DND-41 (cell line): Measurements from ENCODE around the gene ZNF3.

Source experiments
- EZH2 ChIP-seq: IDR thresholded peaks from 3 replicates; pipeline ENCODE4 v1.6.1; 2012; ENCODE audit warnings: borderline replicate concordance, low read depth, mild to moderate bottlenecking, moderate library complexity, low read length, inconsistent platforms; ENCODE audit not compliant: severe bottlenecking
- TF ChIP-seq, protein P1 (sequence below): IDR thresholded peaks from 2 replicates; pipeline ENCODE4 v1.5.1; 2012; ENCODE audit warnings: borderline replicate concordance, low read length, moderate library complexity, mild to moderate bottlenecking; ENCODE audit not compliant: poor library complexity, severe bottlenecking; ENCODE audit errors: extremely low read depth

- TF ChIP-seq, protein P1, sequence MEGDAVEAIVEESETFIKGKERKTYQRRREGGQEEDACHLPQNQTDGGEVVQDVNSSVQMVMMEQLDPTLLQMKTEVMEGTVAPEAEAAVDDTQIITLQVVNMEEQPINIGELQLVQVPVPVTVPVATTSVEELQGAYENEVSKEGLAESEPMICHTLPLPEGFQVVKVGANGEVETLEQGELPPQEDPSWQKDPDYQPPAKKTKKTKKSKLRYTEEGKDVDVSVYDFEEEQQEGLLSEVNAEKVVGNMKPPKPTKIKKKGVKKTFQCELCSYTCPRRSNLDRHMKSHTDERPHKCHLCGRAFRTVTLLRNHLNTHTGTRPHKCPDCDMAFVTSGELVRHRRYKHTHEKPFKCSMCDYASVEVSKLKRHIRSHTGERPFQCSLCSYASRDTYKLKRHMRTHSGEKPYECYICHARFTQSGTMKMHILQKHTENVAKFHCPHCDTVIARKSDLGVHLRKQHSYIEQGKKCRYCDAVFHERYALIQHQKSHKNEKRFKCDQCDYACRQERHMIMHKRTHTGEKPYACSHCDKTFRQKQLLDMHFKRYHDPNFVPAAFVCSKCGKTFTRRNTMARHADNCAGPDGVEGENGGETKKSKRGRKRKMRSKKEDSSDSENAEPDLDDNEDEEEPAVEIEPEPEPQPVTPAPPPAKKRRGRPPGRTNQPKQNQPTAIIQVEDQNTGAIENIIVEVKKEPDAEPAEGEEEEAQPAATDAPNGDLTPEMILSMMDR: no peak
- TF ChIP-seq EZH2: no peak
Measured at GRCh38 chr7:100099452-100099851, 17.9 kb upstream of the ZNF3 start.
